ENCODE data around the gene RPS6KB1.

DNA sequence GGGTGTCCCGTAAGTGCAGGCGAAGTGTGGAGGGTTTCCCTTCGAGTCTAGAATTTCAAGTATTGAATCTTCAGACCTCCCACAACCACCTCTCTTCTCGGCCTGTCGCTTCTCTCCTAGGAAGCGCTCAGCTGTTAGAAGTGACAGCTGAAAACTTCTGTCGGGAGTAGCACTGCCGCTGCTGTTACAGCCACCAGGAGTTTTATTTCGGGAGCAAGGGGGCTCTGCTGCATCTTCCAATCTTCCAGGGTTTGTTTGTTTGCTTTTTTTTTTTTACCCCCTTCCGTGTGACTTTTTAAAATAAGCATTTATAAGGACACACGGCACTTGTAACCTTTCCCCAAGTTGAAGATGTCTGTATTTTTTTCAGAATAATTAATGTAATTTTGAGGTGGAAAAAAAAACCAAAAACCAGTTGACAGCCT is 767 bp downstream of the RPS6KB1 start:
- no peak for TF ChIP-seq EZH2phosphoT487 (IDR thresholded peaks at IDR 0.05; ENCODE audit: borderline replicate concordance, low read depth, low read length)
- TF ChIP-seq, protein P1, sequence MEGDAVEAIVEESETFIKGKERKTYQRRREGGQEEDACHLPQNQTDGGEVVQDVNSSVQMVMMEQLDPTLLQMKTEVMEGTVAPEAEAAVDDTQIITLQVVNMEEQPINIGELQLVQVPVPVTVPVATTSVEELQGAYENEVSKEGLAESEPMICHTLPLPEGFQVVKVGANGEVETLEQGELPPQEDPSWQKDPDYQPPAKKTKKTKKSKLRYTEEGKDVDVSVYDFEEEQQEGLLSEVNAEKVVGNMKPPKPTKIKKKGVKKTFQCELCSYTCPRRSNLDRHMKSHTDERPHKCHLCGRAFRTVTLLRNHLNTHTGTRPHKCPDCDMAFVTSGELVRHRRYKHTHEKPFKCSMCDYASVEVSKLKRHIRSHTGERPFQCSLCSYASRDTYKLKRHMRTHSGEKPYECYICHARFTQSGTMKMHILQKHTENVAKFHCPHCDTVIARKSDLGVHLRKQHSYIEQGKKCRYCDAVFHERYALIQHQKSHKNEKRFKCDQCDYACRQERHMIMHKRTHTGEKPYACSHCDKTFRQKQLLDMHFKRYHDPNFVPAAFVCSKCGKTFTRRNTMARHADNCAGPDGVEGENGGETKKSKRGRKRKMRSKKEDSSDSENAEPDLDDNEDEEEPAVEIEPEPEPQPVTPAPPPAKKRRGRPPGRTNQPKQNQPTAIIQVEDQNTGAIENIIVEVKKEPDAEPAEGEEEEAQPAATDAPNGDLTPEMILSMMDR (conservative IDR thresholded peaks at IDR 0.05; ENCODE audit: low read length), result no peak
